Neuronal stem cell (in vitro differentiated cells): ENCODE data around the gene GPN1.

Experiments used
- DNase-seq: peaks from one replicate; pipeline ENCODE4 v3.0.0-alpha.2; 2013; ENCODE audit warnings: low spot score
- H2AFZ ChIP-seq: one replicate; pipeline ENCODE4 v1.6.1; 2013; ENCODE audit warnings: mild to moderate bottlenecking, low read length, inconsistent platforms
- H2AK5ac ChIP-seq: 2 replicates; pipeline ENCODE4 v1.6.1; 2013; ENCODE audit warnings: low read depth, mild to moderate bottlenecking, inconsistent platforms, low read length, moderate library complexity, mixed read lengths
- H2BK120ac ChIP-seq: 2 replicates; pipeline ENCODE4 v1.6.1; 2013; ENCODE audit warnings: low read depth, mild to moderate bottlenecking, inconsistent platforms, low read length, moderate library complexity, mixed read lengths
- H2BK12ac ChIP-seq: one replicate; pipeline ENCODE4 v1.6.1; 2013; ENCODE audit warnings: low read length, inconsistent platforms
- H2BK15ac ChIP-seq: 2 replicates; pipeline ENCODE4 v1.6.1; 2013; ENCODE audit warnings: mild to moderate bottlenecking, low read length, inconsistent platforms, mixed read lengths
- H2BK5ac ChIP-seq: one replicate; pipeline ENCODE4 v1.6.1; 2013; ENCODE audit warnings: inconsistent platforms, mild to moderate bottlenecking, low read length, moderate library complexity
- H3K14ac ChIP-seq: one replicate; pipeline ENCODE4 v1.6.1; 2013; ENCODE audit warnings: low read length, inconsistent platforms
- H3K18ac ChIP-seq: 2 replicates; pipeline ENCODE4 v1.6.1; 2013; ENCODE audit warnings: low read length, inconsistent platforms
- H3K23ac ChIP-seq: 2 replicates; pipeline ENCODE4 v1.6.1; 2013; ENCODE audit warnings: low read depth, mild to moderate bottlenecking, mixed read lengths, low read length, inconsistent platforms; ENCODE audit not compliant: poor library complexity
- H3K27ac ChIP-seq: replicated peaks from 3 replicates; pipeline ENCODE4 v1.5.1; 2013; ENCODE audit warnings: low read length, inconsistent platforms
- H3K27me3 ChIP-seq, 3 experiments: 2 replicates each; pipeline ENCODE4 v1.6.1; 2013; ENCODE audit warnings: low read length in 3 of 3, mild to moderate bottlenecking in 2 of 3, inconsistent platforms in 1 of 3, low read depth in 1 of 3, mixed read lengths in 1 of 3, moderate library complexity in 1 of 3; ENCODE audit not compliant: control insufficient read depth in 3 of 3, insufficient read depth in 3 of 3
- H3K36me3 ChIP-seq, 2 donors: replicated peaks in 1 of 2; 2 replicates each; pipeline ENCODE4 v1.6.1; 2013; ENCODE audit warnings: low read length in 2 of 2; ENCODE audit not compliant: control insufficient read depth in 2 of 2, insufficient read depth in 2 of 2
- H3K4ac ChIP-seq: 2 replicates; pipeline ENCODE4 v1.6.1; 2013; ENCODE audit warnings: inconsistent platforms, mild to moderate bottlenecking, low read length, moderate library complexity
- H3K4me1 ChIP-seq, 2 donors: 1 replicate in 1 of 2; 2 replicates in 1 of 2; pipeline ENCODE4 v1.6.1; 2013; ENCODE audit warnings: low read length in 2 of 2, low read depth in 1 of 2; ENCODE audit not compliant: control insufficient read depth in 2 of 2, insufficient read depth in 1 of 2
- H3K4me2 ChIP-seq: one replicate; pipeline ENCODE4 v1.6.1; 2013; ENCODE audit warnings: mild to moderate bottlenecking, low read length, inconsistent platforms; ENCODE audit not compliant: insufficient read depth, poor library complexity, severe bottlenecking
- H3K4me3 ChIP-seq, 2 donors: 2 replicates each; pipeline ENCODE4 v1.5.1; 2013; ENCODE audit warnings: low read length in 2 of 2, mild to moderate bottlenecking in 2 of 2, inconsistent platforms in 1 of 2, moderate library complexity in 1 of 2
- H3K79me1 ChIP-seq: one replicate; pipeline ENCODE4 v1.6.1; 2013; ENCODE audit warnings: low read depth, mild to moderate bottlenecking, inconsistent platforms, low read length, moderate library complexity
- H3K9ac ChIP-seq: one replicate; pipeline ENCODE4 v1.6.1; 2013; ENCODE audit warnings: mild to moderate bottlenecking, low read depth, low read length, inconsistent platforms; ENCODE audit not compliant: poor library complexity
- H3K9me3 ChIP-seq, 2 donors: replicated peaks in 1 of 2; 2 replicates each; pipeline versions ENCODE3 to v1.6.1; 2013; ENCODE audit warnings: low read length in 2 of 2, mild to moderate bottlenecking in 2 of 2, inconsistent platforms in 1 of 2, low read depth in 1 of 2, mixed read lengths in 1 of 2, moderate library complexity in 1 of 2; ENCODE audit not compliant: control insufficient read depth in 2 of 2, insufficient read depth in 1 of 2
- H4K8ac ChIP-seq: one replicate; pipeline ENCODE4 v1.6.1; 2013; ENCODE audit warnings: low read depth, mild to moderate bottlenecking, inconsistent platforms, low read length, moderate library complexity
- H4K91ac ChIP-seq: one replicate; pipeline ENCODE4 v1.6.1; 2013; ENCODE audit warnings: low read length, low read depth, mild to moderate bottlenecking, inconsistent platforms; ENCODE audit not compliant: poor library complexity
- WGBS, 2 donors: extraction: QIAGEN DNeasy Blood & Tissue Kit; methylation state at CpG; one replicate each; pipeline ENCODE4 v1.1.7; 2013; ENCODE audit warnings: missing lambda C conversion rate in 2 of 2, mixed read lengths in 1 of 2; ENCODE audit not compliant: insufficient read length in 2 of 2, insufficient replicate concordance in 1 of 2; ENCODE audit errors: extremely low coverage in 2 of 2; 5-methylcytosine and 5-hydroxymethylcytosine counted together

Gene GPN1

DNA sequence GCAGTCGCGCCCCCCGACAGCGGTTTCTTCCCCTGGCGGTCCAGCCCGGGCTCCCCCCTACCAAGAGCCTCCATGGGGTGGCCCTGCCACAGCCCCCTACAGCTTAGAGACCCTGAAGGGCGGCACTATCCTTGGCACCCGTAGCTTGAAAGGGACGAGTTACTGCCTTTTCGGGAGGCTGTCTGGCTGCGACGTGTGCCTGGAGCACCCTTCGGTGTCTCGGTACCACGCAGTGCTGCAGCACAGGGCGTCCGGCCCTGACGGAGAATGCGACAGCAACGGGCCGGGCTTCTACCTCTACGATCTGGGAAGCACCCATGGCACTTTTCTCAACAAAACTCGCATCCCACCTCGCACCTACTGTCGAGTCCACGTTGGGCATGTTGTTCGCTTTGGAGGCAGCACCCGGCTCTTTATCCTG lies 35.3 kb downstream of the GPN1 start:
- no peak overlapping the region for H3K4ac ChIP-seq
- H2BK120ac ChIP-seq = peak overlapping the region; percentile 85
- H3K36me3 ChIP-seq = peaks cover 11 to 64% of the 10 kb centered on the region in 2 donors
- H3K27me3 ChIP-seq = no peaks in the 10 kb centered on the region
- peak overlapping the region; percentile 82 to 88 for H3K4me3 ChIP-seq
- peak overlapping the region; percentile 94 for H4K8ac ChIP-seq
- H3K4me2 ChIP-seq = peak overlapping the region; percentile 99
- WGBS, 2 donors = no CpG with 5 or more reads among the region's 28 CpGs
- H3K27ac ChIP-seq = no peak overlapping the region
- peak overlapping the region; percentile 30 for H3K18ac ChIP-seq
- peak overlapping the region; percentile 82 for H2AFZ ChIP-seq
- no peak overlapping the region for H3K23ac ChIP-seq
- H2BK5ac ChIP-seq = no peak overlapping the region
- peak overlapping the region; percentile 57 for H3K14ac ChIP-seq
- H2AK5ac ChIP-seq = peak overlapping the region; percentile 72
- no peaks in the 10 kb centered on the region for H3K9me3 ChIP-seq
- H4K91ac ChIP-seq = no peak overlapping the region
- no peak overlapping the region for H2BK12ac ChIP-seq
- H3K4me1 ChIP-seq = peaks cover 5 to 12% of the 10 kb centered on the region in 2 donors
- peaks cover 4% of the 10 kb centered on the region for H3K79me1 ChIP-seq
- peak overlapping the region; percentile 87 for H3K9ac ChIP-seq
- peak; percentile 2 for DNase-seq
- no peak overlapping the region for H2BK15ac ChIP-seq

DNA sequence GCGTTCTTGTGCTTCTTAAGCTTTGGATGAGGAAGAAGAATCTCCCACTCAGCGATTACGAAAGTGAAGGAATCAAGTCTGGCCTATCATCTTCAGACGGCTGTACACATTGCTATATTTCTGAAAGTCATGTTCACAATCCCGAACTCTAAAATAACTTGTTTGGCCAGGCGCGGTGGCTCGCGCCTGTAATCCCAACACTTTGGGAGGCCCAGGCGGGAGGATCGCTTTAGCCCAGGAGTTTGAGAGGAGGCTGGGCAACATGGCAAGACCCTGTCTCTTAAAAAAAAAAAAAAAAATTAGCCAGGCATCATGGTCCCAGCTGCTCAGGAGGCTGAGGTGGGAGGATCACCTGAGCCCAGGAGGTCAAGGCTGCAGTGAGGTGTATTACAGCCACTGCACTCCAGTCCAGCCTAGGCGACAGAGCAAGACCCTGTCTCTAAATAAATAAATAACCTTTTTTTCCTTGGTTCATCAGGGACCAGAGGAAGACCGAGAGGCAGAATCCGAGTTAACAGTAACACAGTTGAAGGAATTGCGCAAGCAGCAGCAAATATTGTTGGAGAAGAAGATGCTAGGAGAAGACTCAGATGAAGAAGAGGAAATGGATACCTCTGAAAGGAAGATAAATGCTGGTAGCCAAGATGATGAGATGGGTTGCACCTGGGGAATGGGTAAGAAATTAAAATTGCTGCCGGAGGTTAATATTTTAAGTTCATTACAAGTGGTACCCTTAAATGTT lies 35.9 kb downstream of the GPN1 start:
- Histone ChIP-seq H4K91ac (no peak overlapping the region), H2BK120ac (no peak overlapping the region), H3K4me2 (peak overlapping the region; percentile 99)

DNA sequence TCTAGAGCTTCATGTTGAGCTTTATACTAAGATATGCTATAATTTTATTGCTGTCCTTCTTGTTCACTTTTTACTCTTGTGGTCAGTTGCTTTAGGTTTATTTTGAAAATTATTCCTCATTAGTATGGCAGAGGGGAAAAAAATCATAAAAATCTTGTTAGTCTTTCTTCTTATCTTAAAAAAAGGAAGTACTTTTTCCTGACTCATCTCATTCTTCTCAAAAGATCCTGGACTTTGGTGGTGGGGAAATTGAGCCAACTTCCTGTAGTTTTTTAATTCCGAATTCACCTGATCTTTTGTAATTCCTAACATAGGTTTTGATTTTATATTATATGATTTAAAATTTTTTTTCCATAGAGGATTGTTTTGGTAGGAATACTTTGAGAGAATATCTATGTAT lies 38.6 kb downstream of the GPN1 start:
- peaks cover 2 to 57% of the 10 kb centered on the region in 2 donors for H3K36me3 ChIP-seq
- H3K4me2 ChIP-seq = no peak overlapping the region
- H3K27me3 ChIP-seq = no peaks in the 10 kb centered on the region
- no peak overlapping the region for H3K9ac ChIP-seq
- H4K8ac ChIP-seq = no peak overlapping the region
- no peak overlapping the region for H2BK120ac ChIP-seq
- H3K4me3 ChIP-seq = no peak overlapping the region
- H3K79me1 ChIP-seq = peaks cover 4% of the 10 kb centered on the region
- H2AFZ ChIP-seq = no peak overlapping the region
- DNase-seq = no peak
- no peak overlapping the region for H2AK5ac ChIP-seq
- H3K27ac ChIP-seq = no peak overlapping the region
- no peak overlapping the region for H2BK5ac ChIP-seq
- no CpG with 5 or more reads among the region's 1 CpG for WGBS, 2 donors
- H2BK12ac ChIP-seq = no peak overlapping the region
- no peak overlapping the region for H3K14ac ChIP-seq
- no peak overlapping the region for H3K4ac ChIP-seq
- peaks cover 2 to 10% of the 10 kb centered on the region in 2 donors for H3K4me1 ChIP-seq
- no peaks in the 10 kb centered on the region for H3K9me3 ChIP-seq
- no peak overlapping the region for H3K18ac ChIP-seq
- no peak overlapping the region for H2BK15ac ChIP-seq
- no peak overlapping the region for H4K91ac ChIP-seq
- no peak overlapping the region for H3K23ac ChIP-seq

More for the DNA sequence above, 35.9 kb downstream of the GPN1 start:
- Histone ChIP-seq H2AK5ac (no peak overlapping the region), H3K4ac (no peak overlapping the region), H3K4me1 (peaks cover 5 to 12% of the 10 kb centered on the region in 2 donors), H3K36me3 (peaks cover 10 to 63% of the 10 kb centered on the region in 2 donors), H3K27me3 (no peaks in the 10 kb centered on the region), H2AFZ (no peak overlapping the region), H4K8ac (no peak overlapping the region), H2BK5ac (no peak overlapping the region), H3K27ac (no peak overlapping the region), H2BK15ac (no peak overlapping the region), H3K79me1 (peaks cover 4% of the 10 kb centered on the region), H3K4me3 (peak overlapping the region; percentile 82 to 88), H3K18ac (no peak overlapping the region), H2BK12ac (no peak overlapping the region), H3K23ac (no peak overlapping the region), H3K9me3 (no peaks in the 10 kb centered on the region), H3K14ac (no peak overlapping the region), H3K9ac (no peak overlapping the region)
- no peak for DNase-seq
- no CpG with 5 or more reads among the region's 16 CpGs for WGBS, 2 donors

DNA sequence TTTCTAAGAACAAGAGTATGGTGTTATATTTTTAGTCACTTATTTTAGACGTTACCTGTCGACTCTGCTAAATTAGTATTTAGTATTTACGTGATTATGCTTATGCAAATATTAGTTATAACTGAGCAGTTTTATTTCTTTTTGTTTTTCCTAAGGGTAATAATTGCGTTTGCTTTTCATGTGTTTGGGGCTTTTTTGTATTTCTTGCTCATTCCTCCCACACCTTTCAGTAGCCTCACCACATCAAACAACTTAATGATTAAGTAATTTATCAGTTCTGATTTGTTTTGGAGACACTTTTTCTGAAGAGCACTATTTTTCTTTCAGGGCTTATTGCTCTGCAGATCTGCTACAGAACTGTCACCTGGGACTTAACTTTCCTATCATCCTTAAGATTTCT lies 42.4 kb downstream of the GPN1 start:
- Histone ChIP-seq H3K4me1 (no peaks in the 10 kb centered on the region), H3K36me3 (peaks cover 6 to 84% of the 10 kb centered on the region in 2 donors), H3K18ac (no peak overlapping the region), H3K14ac (no peak overlapping the region), H3K4me3 (no peak overlapping the region), H3K9ac (no peak overlapping the region), H2BK15ac (no peak overlapping the region), H3K4ac (no peak overlapping the region), H3K23ac (no peak overlapping the region), H3K27me3 (no peaks in the 10 kb centered on the region), H3K9me3 (no peaks in the 10 kb centered on the region), H4K8ac (no peak overlapping the region), H3K4me2 (no peak overlapping the region), H2BK5ac (no peak overlapping the region), H3K79me1 (peaks cover 2% of the 10 kb centered on the region), H2BK120ac (no peak overlapping the region), H3K27ac (no peak overlapping the region), H2AK5ac (no peak overlapping the region), H2BK12ac (no peak overlapping the region), H4K91ac (no peak overlapping the region), H2AFZ (no peak overlapping the region)
- no CpG with 5 or more reads among the region's 4 CpGs for WGBS, 2 donors
- DNase-seq = no peak
